Hepatocyte (in vitro differentiated cells): ENCODE data around the gene STX4. TPM values are rescaled to one million over a fixed set of nuclear protein-coding genes. Genes with fewer than 3 reads are reported as not detected.
A peak's percentile ranks its signal among the peaks of the same experiment; 100 is the strongest.

Source experiments
- DNase-seq: peaks from one replicate; pipeline ENCODE4 v3.0.0-alpha.2; 2016; ENCODE audit warnings: low spot score
- H2AFZ ChIP-seq: fragments of 200-600 bp; sonication (generic); 2 replicates; pipeline ENCODE4 v1.6.0; 2016; ENCODE audit warnings: antibody characterized with exemption, mild to moderate bottlenecking
- H3K27ac ChIP-seq: fragments of 200-600 bp; sonication (generic); 2 replicates; pipeline ENCODE4 v1.5.1; 2016; ENCODE audit warnings: mild to moderate bottlenecking
- H3K27me3 ChIP-seq: fragments of 200-600 bp; sonication (generic); 2 replicates; pipeline ENCODE4 v1.6.1; 2016
- H3K36me3 ChIP-seq: fragments of 200-600 bp; sonication (generic); replicated peaks from 2 replicates; pipeline ENCODE4 v1.5.1; 2016; ENCODE audit warnings: low read depth; ENCODE audit not compliant: insufficient read depth
- H3K4me1 ChIP-seq: fragments of 200-600 bp; sonication (generic); 2 replicates; pipeline ENCODE4 v1.5.1; 2016; ENCODE audit warnings: mild to moderate bottlenecking, moderate library complexity; ENCODE audit not compliant: insufficient read depth
- H3K4me2 ChIP-seq: fragments of 200-600 bp; sonication (generic); 2 replicates; pipeline ENCODE4 v1.6.0; 2016
- H3K4me3 ChIP-seq: fragments of 200-600 bp; sonication (generic); 2 replicates; pipeline ENCODE4 v1.5.1; 2016; ENCODE audit warnings: mild to moderate bottlenecking
- H3K79me2 ChIP-seq: fragments of 200-600 bp; sonication (generic); 2 replicates; pipeline ENCODE4 v1.6.0; 2017; ENCODE audit warnings: mild to moderate bottlenecking
- H3K9me2 ChIP-seq: fragments of 200-600 bp; sonication (generic); replicated peaks from 2 replicates; pipeline ENCODE4 v1.6.0; 2017; ENCODE audit warnings: mild to moderate bottlenecking; ENCODE audit not compliant: insufficient read depth
- H3K9me3 ChIP-seq: fragments of 200-600 bp; sonication (generic); 2 replicates; pipeline ENCODE4 v1.5.1; 2016; ENCODE audit warnings: low read depth, mild to moderate bottlenecking
- H4K20me1 ChIP-seq: fragments of 200-600 bp; sonication (generic); 2 replicates; pipeline ENCODE4 v1.6.0; 2016; ENCODE audit warnings: mild to moderate bottlenecking; ENCODE audit not compliant: insufficient read depth, poor library complexity, severe bottlenecking
- CTCF ChIP-seq: fragments of 200-600 bp; sonication (generic); IDR thresholded peaks from 2 replicates; pipeline ENCODE4 v1.5.1; 2016; ENCODE audit warnings: antibody characterized with exemption, mild to moderate bottlenecking; ENCODE audit not compliant: poor library complexity
- EZH2 ChIP-seq: fragments of 200-600 bp; sonication (generic); IDR thresholded peaks from 2 replicates; pipeline ENCODE4 v1.6.1; 2016; ENCODE audit warnings: antibody characterized with exemption, mild to moderate bottlenecking, borderline replicate concordance
- EZH2phosphoT487 ChIP-seq: fragments of 200-600 bp; sonication (generic); IDR thresholded peaks from one replicate; pipeline ENCODE4 v1.6.1; 2018; ENCODE audit warnings: antibody characterized with exemption, mild to moderate bottlenecking, low read depth, moderate library complexity; ENCODE audit not compliant: unreplicated experiment, severe bottlenecking
- WGBS: methylation state at CpG from one replicate; pipeline ENCODE4 v1.1.6; 2016; ENCODE audit warnings: low lambda C conversion rate; ENCODE audit errors: missing lambda C conversion rate; 5-methylcytosine and 5-hydroxymethylcytosine counted together
- polyA plus RNA-seq: library from polyadenylated mRNA; unstranded; fragments of >200 nt; fragmentation: Nextera tagmentation; extraction: Ambion mirVana; gene quantifications from 2 replicates; pipeline ENCODE4 v1.2.1, GENCODE V29; 2016
- total RNA-seq: library from RNA; depleted of rRNA; stranded (reverse); fragments of >200 nt; gene quantifications from 2 replicates; pipeline ENCODE4 v1.2.3, GENCODE V29; 2014

Gene STX4
- total and polyA plus RNA-seq, 2 experiments from 2014 or later, result 25.9 to 72.4 TPM

GRCh38 chr16:30996324-30996984 is 36.9 kb upstream of the STX4 start:
- H3K4me1 ChIP-seq, result peaks cover 26% of the 10 kb centered on the region
- H3K27me3 ChIP-seq, result peaks cover 4% of the 10 kb centered on the region
- H3K9me3 ChIP-seq, result no peaks in the 10 kb centered on the region
- no peaks in the 10 kb centered on the region for H4K20me1 ChIP-seq
- peak overlapping the region; percentile 47 for H3K4me3 ChIP-seq
- 35% methylated on average over 18 of the region's 23 CpGs for WGBS
- DNase-seq, result peak; percentile 64
- H3K4me2 ChIP-seq, result peak overlapping the region; percentile 96
- H3K36me3 ChIP-seq, result no peaks in the 10 kb centered on the region
- H3K79me2 ChIP-seq, result no peaks in the 10 kb centered on the region
- TF ChIP-seq EZH2phosphoT487 (no peak), CTCF (no peak), EZH2 (no peak)
- peak overlapping the region; percentile 90 for H3K27ac ChIP-seq
- H2AFZ ChIP-seq, result peak overlapping the region; percentile 20
- H3K9me2 ChIP-seq, result no peaks in the 10 kb centered on the region

DNA sequence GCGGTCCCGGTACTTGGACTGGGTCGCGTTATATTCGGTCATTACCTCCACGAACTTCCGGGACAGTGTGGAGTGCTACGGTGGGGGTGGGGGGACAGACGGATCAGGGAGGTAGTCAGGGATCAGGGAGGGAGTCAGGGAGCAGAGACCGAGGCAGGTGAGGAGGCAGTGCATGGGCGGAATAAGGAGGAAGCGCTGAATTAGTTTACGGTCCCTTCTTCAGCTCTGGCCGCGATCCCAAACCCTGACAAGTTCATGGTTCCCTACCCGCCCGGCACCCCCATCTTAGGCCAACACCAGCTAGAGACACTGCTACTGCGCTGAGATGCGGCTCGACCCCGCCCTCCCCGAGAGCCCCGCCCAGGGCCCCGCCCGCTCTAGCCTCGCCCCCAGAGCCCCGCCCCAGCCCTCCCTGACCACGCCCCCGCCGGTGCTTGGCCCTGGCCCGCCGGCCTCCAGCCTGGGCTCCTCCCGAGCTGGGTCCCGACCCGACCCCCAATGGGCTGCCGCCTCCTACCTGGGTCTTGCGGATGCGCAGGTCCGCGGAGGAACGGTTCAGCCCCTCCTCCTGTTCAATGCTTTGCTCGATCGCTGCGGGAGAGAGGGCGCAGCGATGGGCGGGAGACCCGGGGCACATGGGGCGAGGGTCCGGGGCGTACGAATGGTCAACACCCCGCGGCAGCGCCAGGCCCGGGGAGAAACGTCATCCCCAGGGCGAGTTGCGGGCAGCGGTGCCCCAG is 36.2 kb upstream of the STX4 start:
- no peaks in the 10 kb centered on the region for H3K79me2 ChIP-seq
- WGBS, result 4% methylated on average over 45 of the region's 60 CpGs

More for the DNA sequence above, 36.2 kb upstream of the STX4 start:
- H4K20me1 ChIP-seq, result no peaks in the 10 kb centered on the region
- H3K4me2 ChIP-seq, result peak overlapping the region; percentile 96
- TF ChIP-seq EZH2 (no peak), CTCF (no peak), EZH2phosphoT487 (no peak)
- DNase-seq, result peak; percentile 91
- peaks cover 4% of the 10 kb centered on the region for H3K27me3 ChIP-seq
- H3K9me2 ChIP-seq, result no peaks in the 10 kb centered on the region
- H3K36me3 ChIP-seq, result no peaks in the 10 kb centered on the region
- H2AFZ ChIP-seq, result peak overlapping the region; percentile 90
- peaks cover 26% of the 10 kb centered on the region for H3K4me1 ChIP-seq
- peak overlapping the region; percentile 90 for H3K27ac ChIP-seq
- H3K4me3 ChIP-seq, result peak overlapping the region; percentile 47
- H3K9me3 ChIP-seq, result no peaks in the 10 kb centered on the region
